ENCODE measurements around the gene DCAF5. TPM values are rescaled to one million over a fixed set of nuclear protein-coding genes. Genes with fewer than 3 reads are reported as not detected.

The DCAF5 gene
- total and polyA plus RNA-seq, 2 of the 13 experiments (the other 11 are each of a cell fraction or from before 2014, with no cell fraction given), result 13.4 to 31.6 TPM

GRCh38 chr14:69191340-69192111 lies 38.6 kb upstream of the DCAF5 start, which contains the start of gene EXD2 (continued):
- TF ChIP-seq RERE (CRISPR knock-in tag; IDR thresholded peaks at IDR 0.05; ENCODE audit: low read depth), result no peak
- TF ChIP-seq ATF1 (CRISPR knock-in tag; IDR thresholded peaks at IDR 0.05), result no peak; the same call in 1 of the 2 replicates
- no peak for TF ChIP-seq KLF13 (CRISPR knock-in tag; IDR thresholded peaks at IDR 0.05)
- TF ChIP-seq FOXP1 (IDR thresholded peaks at IDR 0.05), result no peak
- no peak for TF ChIP-seq FOXP1 (CRISPR knock-in tag; IDR thresholded peaks at IDR 0.05)
- TF ChIP-seq NR2F2 (IDR thresholded peaks at IDR 0.05; ENCODE audit: borderline replicate concordance, low read depth), result peak; percentile 44; the same call in 1 of the 2 replicates
- peak; percentile 56; the same call in 1 of the 2 replicates for TF ChIP-seq MEIS1 (CRISPR knock-in tag; IDR thresholded peaks at IDR 0.05; ENCODE audit: borderline replicate concordance)
- TF ChIP-seq ZBTB44 (CRISPR knock-in tag; IDR thresholded peaks at IDR 0.05), result no peak
- peak; percentile 75; the same call in 1 of the 2 replicates for TF ChIP-seq ZBTB25 (CRISPR knock-in tag; IDR thresholded peaks at IDR 0.05)
- TF ChIP-seq, protein P1, sequence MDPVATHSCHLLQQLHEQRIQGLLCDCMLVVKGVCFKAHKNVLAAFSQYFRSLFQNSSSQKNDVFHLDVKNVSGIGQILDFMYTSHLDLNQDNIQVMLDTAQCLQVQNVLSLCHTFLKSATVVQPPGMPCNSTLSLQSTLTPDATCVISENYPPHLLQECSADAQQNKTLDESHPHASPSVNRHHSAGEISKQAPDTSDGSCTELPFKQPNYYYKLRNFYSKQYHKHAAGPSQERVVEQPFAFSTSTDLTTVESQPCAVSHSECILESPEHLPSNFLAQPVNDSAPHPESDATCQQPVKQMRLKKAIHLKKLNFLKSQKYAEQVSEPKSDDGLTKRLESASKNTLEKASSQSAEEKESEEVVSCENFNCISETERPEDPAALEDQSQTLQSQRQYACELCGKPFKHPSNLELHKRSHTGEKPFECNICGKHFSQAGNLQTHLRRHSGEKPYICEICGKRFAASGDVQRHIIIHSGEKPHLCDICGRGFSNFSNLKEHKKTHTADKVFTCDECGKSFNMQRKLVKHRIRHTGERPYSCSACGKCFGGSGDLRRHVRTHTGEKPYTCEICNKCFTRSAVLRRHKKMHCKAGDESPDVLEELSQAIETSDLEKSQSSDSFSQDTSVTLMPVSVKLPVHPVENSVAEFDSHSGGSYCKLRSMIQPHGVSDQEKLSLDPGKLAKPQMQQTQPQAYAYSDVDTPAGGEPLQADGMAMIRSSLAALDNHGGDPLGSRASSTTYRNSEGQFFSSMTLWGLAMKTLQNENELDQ (CRISPR knock-in tag; IDR thresholded peaks at IDR 0.05; ENCODE audit: borderline replicate concordance), result no peak
- TF ChIP-seq ELF4 (CRISPR knock-in tag; IDR thresholded peaks at IDR 0.05; ENCODE audit: borderline replicate concordance), result no peak
- peak; percentile 32; the same call in 1 of the 2 replicates for TF ChIP-seq ZSCAN12 (CRISPR knock-in tag; IDR thresholded peaks at IDR 0.05)
- TF ChIP-seq ZKSCAN5 (CRISPR knock-in tag; IDR thresholded peaks at IDR 0.05), result no peak
- no peak for TF ChIP-seq PHF5A (CRISPR knock-in tag; IDR thresholded peaks at IDR 0.05; ENCODE audit: low read depth, unreplicated experiment)
- no peak for TF ChIP-seq ZMYM2 (CRISPR knock-in tag; IDR thresholded peaks at IDR 0.05)
- TF ChIP-seq TMF1 (CRISPR knock-in tag; IDR thresholded peaks at IDR 0.05; ENCODE audit: low read depth), result peak; percentile 83
- TF ChIP-seq FOXM1 (CRISPR knock-in tag; IDR thresholded peaks at IDR 0.05), result 0 out of 2 replicates have a peak, but pooled peaks have one; percentile 65
- TF ChIP-seq, protein P2, sequence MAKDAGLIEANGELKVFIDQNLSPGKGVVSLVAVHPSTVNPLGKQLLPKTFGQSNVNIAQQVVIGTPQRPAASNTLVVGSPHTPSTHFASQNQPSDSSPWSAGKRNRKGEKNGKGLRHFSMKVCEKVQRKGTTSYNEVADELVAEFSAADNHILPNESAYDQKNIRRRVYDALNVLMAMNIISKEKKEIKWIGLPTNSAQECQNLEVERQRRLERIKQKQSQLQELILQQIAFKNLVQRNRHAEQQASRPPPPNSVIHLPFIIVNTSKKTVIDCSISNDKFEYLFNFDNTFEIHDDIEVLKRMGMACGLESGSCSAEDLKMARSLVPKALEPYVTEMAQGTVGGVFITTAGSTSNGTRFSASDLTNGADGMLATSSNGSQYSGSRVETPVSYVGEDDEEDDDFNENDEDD (CRISPR knock-in tag; IDR thresholded peaks at IDR 0.05; ENCODE audit: borderline replicate concordance), result peak; percentile 34; the same call in 1 of the 2 replicates

Measured in HepG2 (cell line).